Measurements from ENCODE around the gene COMMD7. TPM values are rescaled to one million over a fixed set of nuclear protein-coding genes. Genes with fewer than 3 reads are reported as not detected.
"Not testable (repeated sequence)": the region's sequence is repeated elsewhere in the genome, so short reads cannot be mapped to it uniquely, and the experiment has no call there.

COMMD7 gene
- total RNA-seq, 6 experiments from 2014 or later = 15.2 to 21.3 (median 18.6) TPM

DNA sequence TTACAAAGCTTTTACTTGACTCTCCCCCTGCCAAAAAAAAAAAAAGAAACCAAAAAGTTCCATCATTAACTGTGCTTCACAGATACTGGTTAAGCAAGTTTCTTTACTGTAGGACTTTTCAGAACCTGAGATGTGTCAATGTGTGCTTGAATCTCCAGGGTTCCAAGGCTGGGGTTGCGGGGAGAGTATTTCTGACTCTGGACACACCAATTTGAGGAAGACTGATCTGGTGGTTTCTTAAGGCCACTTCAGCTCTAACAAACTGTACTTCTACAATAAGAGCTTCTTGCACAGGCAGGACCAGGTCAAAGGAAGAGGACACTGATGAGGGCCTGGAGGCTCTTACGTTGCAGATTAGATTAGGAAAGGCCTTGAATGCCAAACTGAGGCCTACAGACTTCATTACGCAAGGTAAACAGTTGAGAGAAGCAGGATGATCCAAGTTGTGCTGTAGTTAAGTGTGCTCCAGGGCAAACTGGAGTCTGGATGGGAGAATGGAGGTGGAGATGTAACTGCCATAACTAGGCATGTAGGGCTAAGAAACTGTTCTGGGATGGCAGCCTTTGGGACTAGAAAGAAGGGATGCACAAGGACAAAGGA lies 24.4 kb downstream of the COMMD7 start:
- no peak for DNase-seq
- Histone ChIP-seq H3K4me3 (no peak overlapping the region), H3K9me3 (no peaks in the 10 kb centered on the region), H3K27me3 (no peaks in the 10 kb centered on the region), H3K27ac (no peak overlapping the region), H3K4me1 (peaks cover 0 to 7% (median 0%) of the 10 kb centered on the region in 4 donors), H3K36me3 (peaks cover 0 to 3% (median 0%) of the 10 kb centered on the region in 4 donors)
- TF ChIP-seq, protein P1, sequence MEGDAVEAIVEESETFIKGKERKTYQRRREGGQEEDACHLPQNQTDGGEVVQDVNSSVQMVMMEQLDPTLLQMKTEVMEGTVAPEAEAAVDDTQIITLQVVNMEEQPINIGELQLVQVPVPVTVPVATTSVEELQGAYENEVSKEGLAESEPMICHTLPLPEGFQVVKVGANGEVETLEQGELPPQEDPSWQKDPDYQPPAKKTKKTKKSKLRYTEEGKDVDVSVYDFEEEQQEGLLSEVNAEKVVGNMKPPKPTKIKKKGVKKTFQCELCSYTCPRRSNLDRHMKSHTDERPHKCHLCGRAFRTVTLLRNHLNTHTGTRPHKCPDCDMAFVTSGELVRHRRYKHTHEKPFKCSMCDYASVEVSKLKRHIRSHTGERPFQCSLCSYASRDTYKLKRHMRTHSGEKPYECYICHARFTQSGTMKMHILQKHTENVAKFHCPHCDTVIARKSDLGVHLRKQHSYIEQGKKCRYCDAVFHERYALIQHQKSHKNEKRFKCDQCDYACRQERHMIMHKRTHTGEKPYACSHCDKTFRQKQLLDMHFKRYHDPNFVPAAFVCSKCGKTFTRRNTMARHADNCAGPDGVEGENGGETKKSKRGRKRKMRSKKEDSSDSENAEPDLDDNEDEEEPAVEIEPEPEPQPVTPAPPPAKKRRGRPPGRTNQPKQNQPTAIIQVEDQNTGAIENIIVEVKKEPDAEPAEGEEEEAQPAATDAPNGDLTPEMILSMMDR (IDR thresholded peaks at IDR 0.05) = no peak
- no peak for TF ChIP-seq POLR2A (IDR thresholded peaks at IDR 0.05)
- 52% methylated on average over 2 of the region's 3 CpGs for WGBS (ENCODE audit: insufficient coverage, low coverage, low lambda C conversion rate, missing lambda C conversion rate)
- no peak for ATAC-seq
- intact Hi-C loops (cut with DNase I) = no loop called here

DNA sequence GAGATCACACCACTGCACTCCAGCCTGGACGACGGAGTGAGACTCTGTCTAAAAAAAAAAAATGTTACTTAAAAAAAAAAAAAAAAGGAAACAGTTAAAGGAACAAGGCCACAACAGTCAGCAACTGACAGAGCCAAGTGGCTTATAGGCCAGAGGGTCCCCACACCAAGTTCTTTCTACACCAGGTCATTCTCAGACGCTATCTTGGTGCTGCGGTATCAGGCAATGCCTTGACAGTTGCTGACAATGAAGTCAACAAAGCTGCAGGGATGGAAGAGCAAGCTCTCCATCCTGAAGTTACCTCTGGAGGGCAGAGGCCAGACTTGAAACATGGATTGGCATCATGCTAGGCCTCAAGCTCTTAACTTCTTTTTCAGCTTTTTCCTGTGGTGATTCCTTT lies 31.9 kb downstream of the COMMD7 start:
- H3K27me3 ChIP-seq = no peaks in the 10 kb centered on the region
- ATAC-seq (no peak), DNase-seq (no peak)
- no peak overlapping the region for H3K27ac ChIP-seq
- H3K36me3 ChIP-seq = no peaks in the 10 kb centered on the region
- peaks cover 0 to 20% (median 5%) of the 10 kb centered on the region in 4 donors for H3K4me1 ChIP-seq
- no peaks in the 10 kb centered on the region for H3K9me3 ChIP-seq
- intact Hi-C loops (cut with DNase I) = no loop called here
- no peak overlapping the region for H3K4me3 ChIP-seq
- TF ChIP-seq, protein P1 (IDR thresholded peaks at IDR 0.05) = no peak
- 78% methylated on average over 4 of the region's 4 CpGs for WGBS (ENCODE audit: insufficient coverage, low coverage, low lambda C conversion rate, missing lambda C conversion rate)

DNA sequence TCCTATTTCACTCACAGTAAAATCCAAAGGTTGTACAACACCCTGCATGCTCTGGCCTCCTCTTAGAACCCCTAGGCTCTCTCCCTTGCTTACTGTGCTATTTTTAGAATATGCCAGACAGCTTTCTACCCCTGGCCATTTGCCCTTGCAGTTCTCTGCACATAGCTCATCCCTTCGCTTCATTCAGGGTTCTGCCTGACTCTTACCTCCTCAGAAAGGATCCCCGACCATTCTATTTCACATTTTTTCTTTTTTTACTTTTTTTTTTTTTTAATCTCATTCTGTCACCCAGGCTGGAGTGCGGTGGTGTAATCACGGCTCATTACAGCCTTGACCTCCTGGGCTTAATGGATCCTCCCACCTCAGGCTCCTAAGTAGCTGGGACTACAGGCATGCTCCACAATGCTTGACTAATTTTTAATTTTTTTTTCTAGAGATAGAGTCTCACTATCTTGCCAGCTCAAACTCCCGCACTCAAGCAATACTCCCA lies 33.6 kb downstream of the COMMD7 start:
- no peaks in the 10 kb centered on the region for H3K27me3 ChIP-seq
- H3K4me3 ChIP-seq = no peak overlapping the region
- peaks cover 0 to 23% (median 5%) of the 10 kb centered on the region in 4 donors for H3K4me1 ChIP-seq
- peak overlapping the region in 2 of 3 donors; percentile 3 to 61 for H3K27ac ChIP-seq
- H3K9me3 ChIP-seq = no peaks in the 10 kb centered on the region
- 44% methylated on average over 5 of the region's 5 CpGs for WGBS (ENCODE audit: insufficient coverage, low coverage, low lambda C conversion rate, missing lambda C conversion rate)
- ATAC-seq (peak; percentile 71 to 86 (median 80)), DNase-seq (no peak)
- intact Hi-C loops (cut with DNase I) = no loop called here
- TF ChIP-seq, protein P1 (IDR thresholded peaks at IDR 0.05) = no peak
- TF ChIP-seq POLR2A (IDR thresholded peaks at IDR 0.05) = no peak
- H3K36me3 ChIP-seq = peaks cover 0 to 5% (median 0%) of the 10 kb centered on the region in 4 donors

DNA sequence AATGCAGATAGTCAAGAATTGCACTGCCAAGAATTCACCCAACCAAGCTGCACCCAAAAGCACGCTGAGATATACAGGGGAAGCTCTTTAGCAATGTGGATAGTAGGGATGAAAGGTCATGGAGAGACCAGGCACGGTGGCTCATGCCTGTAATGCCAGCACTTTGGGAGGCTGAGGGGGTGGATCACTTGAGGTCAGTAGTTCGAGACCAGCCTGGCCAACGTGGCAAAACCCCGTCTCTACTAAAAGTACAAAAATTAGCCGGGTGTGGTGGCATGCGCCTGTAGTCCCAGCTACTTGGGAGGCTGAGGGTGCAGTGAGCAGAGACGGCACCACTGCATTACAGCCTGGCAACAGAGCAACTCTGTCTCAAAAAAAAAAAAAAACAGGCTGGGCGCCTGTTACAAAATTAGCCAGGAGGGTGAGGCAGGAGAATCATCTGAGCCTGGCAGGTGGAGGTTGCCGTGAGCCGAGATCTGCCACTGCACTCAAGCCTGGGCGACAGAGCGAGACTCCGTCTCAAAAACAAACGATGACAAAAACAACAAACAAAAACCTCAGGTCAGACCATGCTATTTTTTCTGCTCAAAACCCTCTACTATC lies 34.1 kb downstream of the COMMD7 start:
- intact Hi-C loops (cut with DNase I); H3K9me3 ChIP-seq; H3K4me3 ChIP-seq; DNase-seq; H3K27me3 ChIP-seq: not testable (repeated sequence)
- peaks cover 0 to 23% (median 5%) of the 10 kb centered on the region in 4 donors for H3K4me1 ChIP-seq
- WGBS (ENCODE audit: insufficient coverage, low coverage, low lambda C conversion rate, missing lambda C conversion rate) = 35% methylated on average over 9 of the region's 15 CpGs
- peaks cover 0 to 10% (median 0%) of the 10 kb centered on the region in 4 donors for H3K36me3 ChIP-seq
- H3K27ac ChIP-seq = peak overlapping the region in 2 of 3 donors; percentile 3 to 61
- ATAC-seq = peak; percentile 45 to 75 (median 70)
